Measurements from ENCODE around the gene GASK1A.

DNA sequence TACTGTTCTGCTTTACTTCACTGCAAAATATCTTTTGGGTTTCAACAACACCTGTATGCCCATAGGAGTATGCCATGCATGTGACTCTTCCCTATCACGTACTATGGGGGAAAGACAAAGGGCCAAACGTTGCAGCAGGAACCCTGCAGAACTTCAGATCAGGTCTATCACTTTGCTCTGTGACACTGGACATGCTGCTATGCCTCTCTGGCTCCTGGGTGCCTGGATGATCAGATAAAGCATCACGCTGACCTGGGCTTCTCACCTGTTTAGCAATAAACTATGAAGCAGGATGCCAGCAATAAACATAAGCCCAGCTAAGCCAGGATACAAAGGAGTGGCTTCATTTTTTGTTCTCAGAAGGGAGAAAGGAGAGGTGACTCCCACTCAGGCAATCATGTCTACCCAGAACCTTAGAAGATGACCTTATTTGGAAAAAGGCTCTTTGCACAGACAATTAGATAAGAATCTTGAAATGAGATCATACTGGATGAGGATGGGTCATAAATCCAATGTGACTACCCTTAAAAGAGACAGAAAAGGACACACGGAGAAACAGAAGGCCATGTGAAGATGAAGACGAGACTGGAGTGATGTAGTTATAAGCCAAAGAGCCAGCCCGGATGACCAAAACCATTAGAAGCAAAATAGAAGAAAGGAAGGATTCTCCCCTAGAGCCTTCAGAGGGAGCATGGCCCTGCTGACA, 107.5 kb downstream of the GASK1A start:
- TF ChIP-seq, protein P1, sequence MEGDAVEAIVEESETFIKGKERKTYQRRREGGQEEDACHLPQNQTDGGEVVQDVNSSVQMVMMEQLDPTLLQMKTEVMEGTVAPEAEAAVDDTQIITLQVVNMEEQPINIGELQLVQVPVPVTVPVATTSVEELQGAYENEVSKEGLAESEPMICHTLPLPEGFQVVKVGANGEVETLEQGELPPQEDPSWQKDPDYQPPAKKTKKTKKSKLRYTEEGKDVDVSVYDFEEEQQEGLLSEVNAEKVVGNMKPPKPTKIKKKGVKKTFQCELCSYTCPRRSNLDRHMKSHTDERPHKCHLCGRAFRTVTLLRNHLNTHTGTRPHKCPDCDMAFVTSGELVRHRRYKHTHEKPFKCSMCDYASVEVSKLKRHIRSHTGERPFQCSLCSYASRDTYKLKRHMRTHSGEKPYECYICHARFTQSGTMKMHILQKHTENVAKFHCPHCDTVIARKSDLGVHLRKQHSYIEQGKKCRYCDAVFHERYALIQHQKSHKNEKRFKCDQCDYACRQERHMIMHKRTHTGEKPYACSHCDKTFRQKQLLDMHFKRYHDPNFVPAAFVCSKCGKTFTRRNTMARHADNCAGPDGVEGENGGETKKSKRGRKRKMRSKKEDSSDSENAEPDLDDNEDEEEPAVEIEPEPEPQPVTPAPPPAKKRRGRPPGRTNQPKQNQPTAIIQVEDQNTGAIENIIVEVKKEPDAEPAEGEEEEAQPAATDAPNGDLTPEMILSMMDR (conservative IDR thresholded peaks at IDR 0.05 in 1 of 2, IDR thresholded peaks at IDR 0.05 in 1 of 2; ENCODE audit: extremely low read depth in 1 of 2, insufficient read depth in 1 of 2, low read depth in 1 of 2, low read length in 2 of 2) = no peak
- TF ChIP-seq EZH2 (IDR thresholded peaks at IDR 0.05; ENCODE audit: borderline replicate concordance, low read length) = no peak

All from mammary epithelial cell (primary cell).